Measurements from ENCODE around the gene SGTA. TPM values are rescaled to one million over a fixed set of nuclear protein-coding genes. Genes with fewer than 3 reads are reported as not detected.

The SGTA gene
- total RNA-seq, 2 donors from 2014 or later = 52.3 to 60.9 TPM

GRCh38 chr19:2815191-2815614 is 32.1 kb upstream of the SGTA start:
- no peak for DNase-seq (ENCODE audit: low spot score)
- Histone ChIP-seq H3K36me3 (peaks cover 19% of the 10 kb centered on the region), H3K27me3 (no peaks in the 10 kb centered on the region), H3K9me3 (no peaks in the 10 kb centered on the region), H3K4me1 (peaks cover 0 to 5% of the 10 kb centered on the region in 2 donors), H3K4me3 (no peak overlapping the region), H3K27ac (no peak overlapping the region)
- TF ChIP-seq CTCF (IDR thresholded peaks at IDR 0.05) = no peak

GRCh38 chr19:2814426-2814825 is 31.4 kb upstream of the SGTA start:
- Histone ChIP-seq H3K27me3 (no peaks in the 10 kb centered on the region), H3K36me3 (peaks cover 26% of the 10 kb centered on the region), H3K9me3 (no peaks in the 10 kb centered on the region), H3K4me1 (peaks cover 0 to 3% of the 10 kb centered on the region in 2 donors), H3K4me3 (no peak overlapping the region), H3K27ac (no peak overlapping the region)
- no peak for DNase-seq (ENCODE audit: low spot score)
- no peak for TF ChIP-seq CTCF (IDR thresholded peaks at IDR 0.05)

- no peak overlapping the region for H3K4me3 ChIP-seq
- no peaks in the 10 kb centered on the region for H3K27me3 ChIP-seq
- no peak for TF ChIP-seq CTCF (IDR thresholded peaks at IDR 0.05)
- no peak overlapping the region for H3K27ac ChIP-seq
- H3K9me3 ChIP-seq = no peaks in the 10 kb centered on the region
- DNase-seq (ENCODE audit: low spot score) = no peak
- no peaks in the 10 kb centered on the region for H3K4me1 ChIP-seq
- peaks cover 36% of the 10 kb centered on the region for H3K36me3 ChIP-seq
These were observed 30.4 kb upstream of the SGTA start for GRCh38 chr19:2813235-2814160.

- Histone ChIP-seq H3K36me3 (peaks cover 43% of the 10 kb centered on the region), H3K9me3 (no peaks in the 10 kb centered on the region), H3K4me3 (no peak overlapping the region), H3K27me3 (no peaks in the 10 kb centered on the region), H3K4me1 (no peaks in the 10 kb centered on the region), H3K27ac (no peak overlapping the region)
- no peak for DNase-seq (ENCODE audit: low spot score)
- no peak for TF ChIP-seq CTCF (IDR thresholded peaks at IDR 0.05)
These were observed 29.6 kb upstream of the SGTA start for GRCh38 chr19:2812414-2813234.

GRCh38 chr19:2811735-2812413 is 28.8 kb upstream of the SGTA start:
- Histone ChIP-seq H3K4me1 (no peaks in the 10 kb centered on the region), H3K27me3 (no peaks in the 10 kb centered on the region), H3K27ac (no peak overlapping the region), H3K4me3 (no peak overlapping the region), H3K9me3 (no peaks in the 10 kb centered on the region), H3K36me3 (peaks cover 50% of the 10 kb centered on the region)
- TF ChIP-seq CTCF (IDR thresholded peaks at IDR 0.05) = no peak
- no peak for DNase-seq (ENCODE audit: low spot score)

Measured in right atrium auricular region (tissue), 2 donors.